ENCODE measurements around the gene TMPRSS4. TPM values are rescaled to one million over a fixed set of nuclear protein-coding genes. Genes with fewer than 3 reads are reported as not detected.

Gene TMPRSS4
- total and polyA plus RNA-seq, 2 experiments from 2014 or later, result 0.10 to 0.58 TPM

- TF ChIP-seq ZNF462 (CRISPR knock-in tag; IDR thresholded peaks at IDR 0.05) (no peak), REST (IDR thresholded peaks at IDR 0.05; ENCODE audit: unreplicated experiment) (no peak)
Observed at GRCh38 chr11:118111744-118112035, 34.8 kb downstream of the TMPRSS4 start (continued).

GRCh38 chr11:118112711-118113430 is 36.0 kb downstream of the TMPRSS4 start:
- Histone ChIP-seq H3K4me3 (no peak overlapping the region), H3K9me2 (ENCODE audit: insufficient read depth) (peaks cover 1% of the 10 kb centered on the region; the same call in 1 of the 2 replicates), H3K4me1 (ENCODE audit: insufficient read depth) (no peaks in the 10 kb centered on the region), H3K27me3 (ENCODE audit: insufficient read depth) (no peaks in the 10 kb centered on the region), H2AFZ (no peak overlapping the region), H3F3A (replicated peaks; ENCODE audit: low read depth) (no peaks in the 10 kb centered on the region), H3K27ac (ENCODE audit: low read depth) (no peak overlapping the region), H3K79me2 (replicated peaks; ENCODE audit: insufficient read depth) (no peaks in the 10 kb centered on the region), H3K36me3 (ENCODE audit: insufficient read depth) (no peaks in the 10 kb centered on the region), H3K4me2 (no peak overlapping the region), H4K20me1 (replicated peaks; ENCODE audit: insufficient read depth) (no peaks in the 10 kb centered on the region)
- peaks cover 11% of the 10 kb centered on the region for H3K4me1 Mint-ChIP-seq
- H3K27ac Mint-ChIP-seq, result no peak overlapping the region
- H3K27me3 Mint-ChIP-seq (ENCODE audit: insufficient read depth, low read depth, poor library complexity), result peaks cover 8% of the 10 kb centered on the region
- H3K9me3 Mint-ChIP-seq, result no peaks in the 10 kb centered on the region
- no peak overlapping the region for H3K4me3 Mint-ChIP-seq
- no peaks in the 10 kb centered on the region for H3K36me3 Mint-ChIP-seq (ENCODE audit: low read depth)
- DNase-seq (ENCODE audit: low spot score), result no peak
- no peak for ATAC-seq
- no peak for TF ChIP-seq POLR2AphosphoS5 (IDR thresholded peaks at IDR 0.05; ENCODE audit: low read depth)
